NT2/D1 (cell line): ENCODE data around the gene RERE.

ENCODE experiments used
- SUZ12 ChIP-seq: IDR thresholded peaks from 2 replicates; pipeline ENCODE4 v1.6.1; 2011; ENCODE audit not compliant: insufficient read length, insufficient read depth; ENCODE audit errors: extremely low read depth
- ZNF274 ChIP-seq: IDR thresholded peaks from 2 replicates; pipeline ENCODE4 v1.6.1; 2011; ENCODE audit warnings: mild to moderate bottlenecking, low read depth, low read length

DNA sequence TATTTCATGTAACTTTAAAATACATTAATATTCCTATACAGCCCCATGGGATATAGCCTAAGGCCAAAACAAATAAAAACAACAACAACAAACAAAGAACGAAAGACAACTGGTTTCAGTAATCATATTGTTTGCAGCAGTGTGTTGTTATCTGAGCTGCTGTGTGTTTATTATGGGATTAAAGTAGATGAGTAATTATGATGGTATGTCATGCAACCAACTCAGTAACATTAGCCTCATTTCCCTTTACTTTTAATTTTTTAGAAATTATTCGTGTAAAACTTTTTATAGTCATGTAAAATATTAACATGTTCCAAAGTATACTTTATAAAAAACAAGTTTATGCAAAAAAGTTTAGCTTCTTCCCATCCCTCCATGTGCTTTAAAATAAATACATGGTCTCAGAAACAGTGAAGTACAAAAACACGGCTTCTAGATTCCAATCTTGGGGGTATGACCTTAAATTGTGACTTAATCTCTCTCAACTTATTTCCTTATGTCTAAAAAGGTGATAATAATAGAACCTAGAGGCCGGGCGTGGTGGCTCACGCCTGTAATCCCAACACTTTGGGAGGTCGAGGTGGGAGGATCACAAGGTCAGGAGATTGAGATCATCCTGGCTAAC is 323.4 kb downstream of the RERE start:
- TF ChIP-seq ZNF274 (no peak), SUZ12 (no peak)
